CD4-positive, alpha-beta T cell treated with Interleukin-15 for 4 hours (primary cell): ENCODE results near the gene PDZRN3.
"Not testable (repeated sequence)": the region's sequence is repeated elsewhere in the genome, so short reads cannot be mapped to it uniquely, and the experiment has no call there.

ENCODE experiments used
- DNase-seq: peaks from one replicate; pipeline ENCODE4 v3.0.0-alpha.2; 2020; ENCODE audit warnings: low spot score

Gene PDZRN3

GRCh38 chr3:73490453-73491286 is 134.1 kb downstream of the PDZRN3 start:
- DNase-seq = no peak

- no peak for DNase-seq
These were observed 138.8 kb downstream of the PDZRN3 start for GRCh38 chr3:73485877-73486330.

GRCh38 chr3:73484656-73485248 is 140.0 kb downstream of the PDZRN3 start:
- DNase-seq = no peak

- no peak for DNase-seq
These were observed 142.9 kb downstream of the PDZRN3 start for GRCh38 chr3:73481888-73482287.

- DNase-seq = no peak
These were observed 144.5 kb downstream of the PDZRN3 start for GRCh38 chr3:73480187-73480672.

GRCh38 chr3:73479325-73479724 is 145.4 kb downstream of the PDZRN3 start:
- DNase-seq = no peak

- no peak for DNase-seq
These were observed 145.9 kb downstream of the PDZRN3 start for GRCh38 chr3:73478858-73479257.

- DNase-seq = no peak
These were observed 149.0 kb downstream of the PDZRN3 start for GRCh38 chr3:73475717-73476116.

GRCh38 chr3:73475175-73475574 is 149.6 kb downstream of the PDZRN3 start:
- no peak for DNase-seq

- no peak for DNase-seq
These were observed 150.1 kb downstream of the PDZRN3 start for GRCh38 chr3:73474619-73475018.

- DNase-seq = no peak
These were observed 150.8 kb downstream of the PDZRN3 start for GRCh38 chr3:73473898-73474416.

GRCh38 chr3:73473181-73473897 is 151.4 kb downstream of the PDZRN3 start:
- no peak for DNase-seq

- no peak for DNase-seq
These were observed 152.6 kb downstream of the PDZRN3 start for GRCh38 chr3:73471986-73472787.

GRCh38 chr3:73470860-73471259 is 153.9 kb downstream of the PDZRN3 start:
- DNase-seq = no peak

GRCh38 chr3:73469331-73469730 is 155.4 kb downstream of the PDZRN3 start:
- DNase-seq = no peak

GRCh38 chr3:73467211-73467610 is 157.5 kb downstream of the PDZRN3 start:
- DNase-seq = no peak

- no peak for DNase-seq
These were observed 158.8 kb downstream of the PDZRN3 start for GRCh38 chr3:73465926-73466325.

GRCh38 chr3:73464126-73464525 is 160.6 kb downstream of the PDZRN3 start:
- DNase-seq = not testable (repeated sequence)

GRCh38 chr3:73461547-73461946 is 163.2 kb downstream of the PDZRN3 start:
- DNase-seq = no peak

- no peak for DNase-seq
These were observed 165.0 kb downstream of the PDZRN3 start for GRCh38 chr3:73459711-73460110.

GRCh38 chr3:73453666-73454065 is 171.1 kb downstream of the PDZRN3 start:
- no peak for DNase-seq

- no peak for DNase-seq
These were observed 172.0 kb downstream of the PDZRN3 start for GRCh38 chr3:73452729-73453128.
